ENCODE measurements around the gene EPHB1. TPM values are rescaled to one million over a fixed set of nuclear protein-coding genes. Genes with fewer than 3 reads are reported as not detected.
"Not testable (repeated sequence)": the region's sequence is repeated elsewhere in the genome, so short reads cannot be mapped to it uniquely, and the experiment has no call there.

Gene EPHB1
- total RNA-seq, 1 experiment from 2014 or later, result 0.73 TPM

- no peak for TF ChIP-seq CTCF (IDR thresholded peaks at IDR 0.05; ENCODE audit: unreplicated experiment)
- peaks cover 2% of the 10 kb centered on the region for H3K9me3 Mint-ChIP-seq (ENCODE audit: low read depth, unreplicated experiment)
- no TSS peak for BruUV-seq (replicated peaks)
Measured at GRCh38 chr3:135229018-135229495, 434.0 kb downstream of the EPHB1 start.

GRCh38 chr3:135231737-135232136, 436.7 kb downstream of the EPHB1 start:
- no TSS peak for BruUV-seq (replicated peaks)
- peaks cover 5% of the 10 kb centered on the region for H3K9me3 Mint-ChIP-seq (ENCODE audit: low read depth, unreplicated experiment)
- DNase-seq, result no peak
- H3K4me1 Mint-ChIP-seq (ENCODE audit: low read depth, unreplicated experiment), result no peaks in the 10 kb centered on the region
- intact Hi-C loops (cut with micrococcal nuclease; ENCODE audit: unreplicated experiment), result no loop called here
- CTCF ChIA-PET, result no interaction called here
- no peaks in the 10 kb centered on the region for H3K36me3 Mint-ChIP-seq (ENCODE audit: insufficient read depth, unreplicated experiment)
- no peaks in the 10 kb centered on the region for H3K27me3 Mint-ChIP-seq (ENCODE audit: unreplicated experiment)
- H3K4me3 Mint-ChIP-seq (ENCODE audit: low read depth, unreplicated experiment), result no peak overlapping the region
- H3K27ac Mint-ChIP-seq (ENCODE audit: unreplicated experiment), result no peak overlapping the region
- TF ChIP-seq CTCF (IDR thresholded peaks at IDR 0.05; ENCODE audit: unreplicated experiment), result no peak

More at GRCh38 chr3:135229018-135229495, 434.0 kb downstream of the EPHB1 start:
- peak; percentile 21 for DNase-seq
- H3K4me1 Mint-ChIP-seq (ENCODE audit: low read depth, unreplicated experiment), result no peaks in the 10 kb centered on the region
- intact Hi-C loops (cut with micrococcal nuclease; ENCODE audit: unreplicated experiment), result no loop called here
- no peaks in the 10 kb centered on the region for H3K27me3 Mint-ChIP-seq (ENCODE audit: unreplicated experiment)
- CTCF ChIA-PET, result interaction anchor here (0.6 kb wide), 1 partner anchor 17 kb away, joined by 3 read pairs; no protein-coding TSS in a partner anchor
- H3K27ac Mint-ChIP-seq (ENCODE audit: unreplicated experiment), result no peak overlapping the region
- H3K36me3 Mint-ChIP-seq (ENCODE audit: insufficient read depth, unreplicated experiment), result no peaks in the 10 kb centered on the region
- no peak overlapping the region for H3K4me3 Mint-ChIP-seq (ENCODE audit: low read depth, unreplicated experiment)

- no TSS peak for BruUV-seq (replicated peaks)
- intact Hi-C loops (cut with micrococcal nuclease; ENCODE audit: unreplicated experiment), result no loop called here
- H3K27ac Mint-ChIP-seq (ENCODE audit: unreplicated experiment), result no peak overlapping the region
- CTCF ChIA-PET, result no interaction called here
- H3K9me3 Mint-ChIP-seq (ENCODE audit: low read depth, unreplicated experiment), result peaks cover 5% of the 10 kb centered on the region
- no peak for TF ChIP-seq CTCF (IDR thresholded peaks at IDR 0.05; ENCODE audit: unreplicated experiment)
- H3K36me3 Mint-ChIP-seq (ENCODE audit: insufficient read depth, unreplicated experiment), result no peaks in the 10 kb centered on the region
- H3K4me1 Mint-ChIP-seq (ENCODE audit: low read depth, unreplicated experiment), result no peaks in the 10 kb centered on the region
- no peak overlapping the region for H3K4me3 Mint-ChIP-seq (ENCODE audit: low read depth, unreplicated experiment)
- no peaks in the 10 kb centered on the region for H3K27me3 Mint-ChIP-seq (ENCODE audit: unreplicated experiment)
- no peak for DNase-seq
Measured at GRCh38 chr3:135232226-135232625, 437.2 kb downstream of the EPHB1 start.

- BruUV-seq (replicated peaks); H3K4me1 Mint-ChIP-seq (ENCODE audit: low read depth, unreplicated experiment); CTCF ChIA-PET; DNase-seq; H3K9me3 Mint-ChIP-seq (ENCODE audit: low read depth, unreplicated experiment); intact Hi-C loops (cut with micrococcal nuclease; ENCODE audit: unreplicated experiment); H3K4me3 Mint-ChIP-seq (ENCODE audit: low read depth, unreplicated experiment); H3K27me3 Mint-ChIP-seq (ENCODE audit: unreplicated experiment); H3K27ac Mint-ChIP-seq (ENCODE audit: unreplicated experiment); H3K36me3 Mint-ChIP-seq (ENCODE audit: insufficient read depth, unreplicated experiment): not testable (repeated sequence)
Measured at GRCh38 chr3:135233476-135233875, 438.4 kb downstream of the EPHB1 start.

GRCh38 chr3:135235541-135235940, 440.5 kb downstream of the EPHB1 start:
- no peak overlapping the region for H3K27ac Mint-ChIP-seq (ENCODE audit: unreplicated experiment)
- no peaks in the 10 kb centered on the region for H3K36me3 Mint-ChIP-seq (ENCODE audit: insufficient read depth, unreplicated experiment)
- peaks cover 13% of the 10 kb centered on the region for H3K27me3 Mint-ChIP-seq (ENCODE audit: unreplicated experiment)
- H3K9me3 Mint-ChIP-seq (ENCODE audit: low read depth, unreplicated experiment), result peaks cover 8% of the 10 kb centered on the region
- intact Hi-C loops (cut with micrococcal nuclease; ENCODE audit: unreplicated experiment), result no loop called here
- no peak for TF ChIP-seq CTCF (IDR thresholded peaks at IDR 0.05; ENCODE audit: unreplicated experiment)
- H3K4me1 Mint-ChIP-seq (ENCODE audit: low read depth, unreplicated experiment), result no peaks in the 10 kb centered on the region
- H3K4me3 Mint-ChIP-seq (ENCODE audit: low read depth, unreplicated experiment), result no peak overlapping the region
- CTCF ChIA-PET, result no interaction called here
- no peak for DNase-seq
- BruUV-seq (replicated peaks), result no TSS peak

All from Calu3 (cell line).